GM18909 (cell line): Measurements from ENCODE around the gene WRAP73.

Experiments
- ATAC-seq: cut with Tn5 transposase; IDR thresholded peaks from one replicate; pipeline ENCODE4 v1.9.1; 2021; ENCODE audit warnings: mild to moderate bottlenecking; ENCODE audit not compliant: unreplicated experiment, poor library complexity

The WRAP73 gene

GRCh38 chr1:3603571-3604467, 46.1 kb downstream of the WRAP73 start:
- no peak for ATAC-seq

DNA sequence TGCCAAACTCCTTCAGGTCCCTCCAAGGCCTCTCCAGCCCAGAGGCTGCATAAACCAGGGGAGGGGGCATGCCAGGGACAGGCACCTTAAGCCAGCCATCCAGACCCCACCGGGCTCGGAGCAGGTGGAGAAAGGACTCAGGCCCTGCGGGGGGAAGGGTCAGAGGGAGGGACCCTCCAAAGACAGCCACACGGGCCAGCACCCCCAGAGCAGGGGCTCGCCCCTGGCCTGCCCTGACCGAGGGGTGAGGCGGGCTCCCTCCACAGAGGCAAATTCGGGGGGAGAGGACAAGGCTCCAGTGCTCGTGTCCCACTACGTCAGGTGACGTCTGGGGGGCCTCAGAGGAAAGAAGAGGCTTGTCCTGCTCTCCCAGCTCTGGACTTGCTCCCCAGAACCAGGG, 46.7 kb downstream of the WRAP73 start:
- ATAC-seq = no peak

DNA sequence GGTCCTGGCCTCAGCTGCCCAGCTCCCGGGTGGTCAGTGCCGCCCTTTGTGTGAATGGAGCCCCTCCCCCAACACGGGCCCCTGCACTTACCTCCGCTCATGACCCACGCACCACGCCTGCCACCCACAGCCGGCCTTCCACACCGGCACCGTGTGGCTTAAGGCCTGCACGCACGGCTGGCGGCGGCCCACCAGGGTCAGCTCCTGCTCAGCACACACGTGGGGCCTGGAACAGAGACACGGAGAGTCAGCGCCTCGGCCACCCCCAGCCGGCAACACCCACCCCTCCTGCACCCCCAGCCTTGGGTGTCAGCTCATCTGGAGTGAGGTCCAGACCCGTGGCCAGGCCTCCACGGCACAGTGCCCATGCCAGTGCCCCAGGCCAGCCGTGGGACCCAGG, 47.5 kb downstream of the WRAP73 start:
- ATAC-seq = no peak

DNA sequence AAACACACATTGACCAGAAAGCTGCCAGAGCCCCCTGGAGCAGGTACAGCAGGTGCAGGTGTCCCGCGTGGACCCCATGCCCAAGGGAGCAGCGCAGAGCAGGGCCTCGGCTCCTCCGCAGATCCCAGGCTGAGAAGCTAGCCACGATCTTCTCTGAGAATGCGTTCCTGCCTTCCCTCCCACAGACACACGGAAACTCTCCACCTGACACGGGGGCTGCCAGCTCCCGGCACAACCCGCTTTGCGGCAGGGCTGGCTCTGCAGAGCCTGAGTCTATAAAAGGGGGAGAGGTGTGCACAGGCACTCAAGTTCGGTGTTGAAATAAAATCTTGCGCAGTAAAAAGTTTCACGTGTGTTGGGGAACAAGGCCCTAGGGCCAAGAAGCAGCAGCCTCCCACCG, 48.2 kb downstream of the WRAP73 start:
- ATAC-seq = no peak

DNA sequence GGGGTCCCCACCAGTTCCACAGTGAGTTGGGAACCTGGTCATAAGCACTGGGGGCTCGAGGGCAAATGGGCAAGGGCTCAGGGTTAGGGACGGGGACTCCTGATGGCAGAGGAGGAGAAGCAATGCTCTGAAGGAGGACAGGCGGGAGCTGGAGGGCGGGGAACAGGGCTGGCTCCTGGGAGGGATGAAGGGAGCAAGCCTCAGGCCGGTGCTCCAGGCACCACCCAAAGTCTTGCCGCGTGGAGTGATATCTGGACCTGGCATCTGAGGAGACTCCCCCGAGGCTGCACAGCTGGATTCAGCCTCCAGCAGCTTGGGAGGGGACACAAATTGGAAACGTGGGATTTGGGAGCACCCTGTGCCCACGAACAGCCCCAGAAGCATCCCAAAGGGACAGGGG, 49.5 kb downstream of the WRAP73 start:
- no peak for ATAC-seq

DNA sequence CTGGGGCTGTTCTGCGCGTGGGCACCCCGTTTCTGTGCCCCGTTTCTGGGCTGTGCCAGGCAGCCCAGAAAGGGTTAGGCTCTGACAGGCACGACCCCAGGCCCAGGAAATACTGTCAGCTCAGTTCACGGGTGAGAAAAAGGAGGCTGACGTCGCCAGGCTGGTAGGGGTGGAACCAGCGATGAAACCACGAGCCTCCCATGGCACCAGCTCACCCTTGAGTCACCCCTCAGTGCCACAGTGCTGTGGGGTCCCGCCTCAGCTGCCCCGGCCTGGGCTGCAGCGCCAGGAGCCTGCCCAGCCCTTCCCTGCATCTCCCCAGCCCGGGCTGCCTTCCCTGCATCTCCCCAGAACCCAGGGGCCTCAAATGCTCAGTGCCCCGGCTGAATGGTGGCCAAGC, 50.1 kb downstream of the WRAP73 start:
- ATAC-seq = no peak

GRCh38 chr1:3599286-3599811, 50.6 kb downstream of the WRAP73 start:
- no peak for ATAC-seq

DNA sequence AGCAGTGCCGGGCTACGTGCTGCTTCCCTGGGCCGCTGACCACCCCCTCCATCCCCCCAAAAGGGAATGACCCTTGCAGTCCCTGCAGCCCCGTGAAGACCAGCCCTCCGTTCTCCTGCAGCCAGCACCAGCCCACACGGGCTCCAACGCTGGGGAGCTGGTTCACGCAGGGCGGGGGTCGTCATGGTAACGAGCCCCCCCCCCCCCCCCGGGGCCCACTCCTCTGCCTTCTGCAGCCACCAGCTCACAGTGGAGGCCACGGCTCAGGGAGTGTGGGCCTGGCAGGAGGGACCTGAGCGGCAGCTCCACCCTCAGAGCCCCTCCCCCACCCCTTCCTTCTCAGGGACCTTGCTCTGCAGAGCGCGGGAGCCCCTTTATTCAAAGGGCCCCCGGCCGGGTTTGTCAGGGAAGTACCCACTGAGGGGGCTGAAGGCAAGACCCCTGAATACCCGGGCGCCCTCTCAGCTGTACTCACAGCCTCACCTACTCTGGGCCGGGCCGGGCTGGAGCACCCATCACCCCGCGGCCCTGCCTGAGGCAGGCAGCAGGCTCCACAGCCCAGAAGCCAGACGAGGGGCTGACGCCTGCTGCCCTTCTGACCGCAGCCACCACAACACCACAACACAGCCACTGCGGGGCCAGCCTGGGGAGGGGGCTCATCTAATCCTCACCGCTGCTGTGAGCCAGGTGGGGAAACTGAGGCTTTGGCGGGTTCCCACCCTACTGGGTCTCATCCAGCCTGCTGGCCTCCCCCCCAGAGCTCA, 51.2 kb downstream of the WRAP73 start:
- no peak for ATAC-seq

DNA sequence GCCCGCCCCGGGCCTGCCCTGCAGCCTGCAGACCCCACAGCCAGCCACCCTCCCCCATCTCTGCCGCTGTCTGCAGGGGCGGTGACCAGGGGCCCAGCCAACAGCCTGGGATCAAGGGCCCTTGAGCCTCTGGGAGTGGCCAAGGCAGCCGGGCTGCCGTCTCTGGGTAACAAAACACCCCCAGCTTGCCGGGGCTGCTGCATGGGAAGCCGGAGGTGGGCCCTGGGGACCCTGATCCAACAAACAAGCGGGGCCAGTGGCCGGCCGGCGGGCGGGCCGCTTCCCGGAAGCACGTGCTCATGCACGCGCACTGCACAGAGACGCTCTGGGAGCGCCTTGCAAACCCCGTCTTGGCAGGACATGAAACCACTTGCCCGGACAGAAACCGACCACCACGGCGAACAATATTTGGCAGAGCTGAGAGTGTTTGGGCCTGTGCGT, 51.8 kb downstream of the WRAP73 start:
- no peak for ATAC-seq

DNA sequence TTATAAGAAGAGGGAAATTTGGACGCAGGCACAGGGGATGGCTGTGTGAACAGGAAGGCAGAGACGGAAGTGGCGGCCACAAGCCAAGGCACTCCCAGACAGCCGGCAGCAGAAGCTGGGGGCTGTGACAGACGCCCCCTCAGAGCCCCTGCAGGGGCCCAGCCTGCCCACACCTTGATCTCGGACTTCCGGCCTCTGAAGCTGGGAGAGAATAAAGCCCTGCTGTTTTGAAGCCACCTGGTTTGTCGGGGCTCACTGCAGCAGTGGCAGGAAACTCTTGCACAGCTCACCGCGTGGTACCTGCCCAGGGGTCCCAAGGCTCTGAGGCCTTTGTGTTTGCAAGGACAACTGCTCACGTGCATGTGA, 52.3 kb downstream of the WRAP73 start:
- ATAC-seq = no peak

DNA sequence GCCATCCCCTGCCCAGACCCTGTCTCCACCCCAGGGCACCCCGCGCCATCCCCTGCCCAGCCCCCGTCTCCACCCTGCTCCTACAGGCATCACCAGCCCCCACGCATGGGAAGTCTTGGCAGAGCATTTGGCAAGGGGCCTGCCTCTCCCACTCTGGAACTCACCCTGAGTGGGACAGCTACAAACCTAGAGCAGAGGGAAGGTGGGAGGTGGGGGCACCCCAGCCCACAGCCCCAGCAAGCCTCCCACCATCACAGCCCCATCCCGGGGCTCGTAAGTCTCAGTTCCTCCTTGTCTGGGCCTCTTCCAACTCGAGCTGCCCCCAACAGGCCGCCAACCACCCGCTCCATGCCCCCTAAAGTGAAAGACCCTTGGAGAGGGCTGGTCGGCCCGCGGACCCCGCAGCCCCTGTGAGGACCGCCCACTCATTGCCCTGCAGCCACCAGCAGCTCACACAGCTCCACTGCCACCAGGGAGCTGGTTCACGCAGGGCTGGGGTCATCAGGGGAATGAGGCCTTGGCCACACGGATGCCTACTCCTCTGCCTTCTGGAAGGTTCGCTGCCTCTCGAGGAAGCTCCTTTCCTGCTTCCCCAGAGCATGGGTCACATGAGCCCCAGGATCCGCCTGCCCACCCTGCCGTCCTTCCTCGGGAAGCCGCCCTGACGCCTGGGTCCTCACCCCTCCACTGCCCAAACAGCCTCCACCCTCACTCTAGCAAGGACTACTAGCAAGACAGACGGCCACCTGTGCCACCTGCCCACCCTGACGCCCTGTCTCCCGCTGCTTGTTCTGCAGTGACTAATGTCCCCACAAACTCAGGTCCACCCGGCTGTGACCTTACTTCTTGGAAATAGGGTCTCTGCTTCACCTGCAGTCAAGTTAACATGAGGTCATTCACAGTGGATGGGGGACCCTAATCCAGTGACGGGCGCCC, 53.0 kb downstream of the WRAP73 start:
- no peak for ATAC-seq

DNA sequence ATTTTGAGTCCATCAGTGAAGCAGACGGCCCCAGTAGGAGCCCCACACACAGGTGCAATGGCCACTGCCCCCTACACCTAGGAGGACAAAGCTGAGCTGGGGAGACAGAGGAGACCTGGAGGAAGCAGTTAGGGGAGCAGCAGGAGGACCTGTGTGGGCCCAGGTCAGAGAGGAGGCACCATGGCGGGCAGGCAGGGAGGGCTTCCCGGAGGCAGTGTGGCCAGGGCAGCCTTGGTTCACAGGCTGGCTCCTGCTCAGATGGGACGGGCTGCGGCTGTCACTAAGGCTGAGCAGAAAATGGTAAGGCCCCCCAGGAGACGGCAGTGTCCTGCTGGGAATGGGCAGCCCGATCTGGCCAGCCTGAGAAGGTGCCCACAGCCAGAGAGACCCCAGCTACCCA, 54.0 kb downstream of the WRAP73 start:
- ATAC-seq = no peak

- no peak for ATAC-seq
These were observed 55.1 kb downstream of the WRAP73 start for GRCh38 chr1:3594706-3595377.

- ATAC-seq = no peak
These were observed 56.2 kb downstream of the WRAP73 start for GRCh38 chr1:3593745-3594144.

GRCh38 chr1:3593334-3593733, 56.6 kb downstream of the WRAP73 start:
- ATAC-seq = no peak

DNA sequence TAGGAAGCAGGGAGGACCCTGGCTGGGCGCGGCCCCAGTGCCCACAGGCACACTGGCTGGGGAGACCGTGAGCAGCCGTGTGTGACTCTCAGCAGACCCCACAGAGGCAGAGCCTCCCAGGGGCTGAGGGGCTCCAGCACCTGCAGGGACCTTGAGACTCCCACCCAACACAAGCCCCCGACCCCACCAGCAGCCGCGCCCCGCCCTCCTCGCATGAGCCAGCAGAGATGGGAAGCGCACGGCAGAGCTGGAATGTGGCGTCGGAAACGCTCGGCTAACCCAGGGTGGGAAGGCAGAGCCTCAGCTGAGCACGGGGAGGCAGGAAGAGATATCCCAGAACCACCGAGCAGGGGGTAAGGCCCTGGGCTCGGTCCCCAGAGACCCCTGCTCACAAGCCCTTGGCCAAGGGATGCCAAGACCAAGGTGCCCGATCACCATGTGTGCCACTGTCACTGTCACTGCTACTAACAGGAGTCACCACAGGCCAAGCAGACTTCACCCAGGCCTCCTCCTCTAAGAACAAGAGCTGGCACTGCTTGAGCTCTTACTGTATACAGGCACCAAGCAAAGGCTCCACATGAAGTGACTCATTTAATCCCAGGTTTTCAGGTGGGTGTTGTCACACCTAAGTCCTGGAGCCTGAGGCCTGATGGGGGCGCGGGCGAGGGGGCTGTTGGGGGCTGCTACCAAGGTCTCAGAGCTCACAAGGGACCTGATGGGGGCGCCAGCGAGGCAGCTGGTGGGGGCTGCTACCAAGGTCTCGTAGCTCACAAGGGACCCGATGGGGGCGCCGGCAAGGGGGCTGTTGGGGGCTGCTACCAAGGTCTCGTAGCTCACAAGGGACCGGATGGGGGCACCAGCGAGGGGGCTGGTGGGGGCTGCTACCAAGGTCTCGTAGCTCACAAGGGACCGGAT, 58.7 kb downstream of the WRAP73 start:
- ATAC-seq = no peak

DNA sequence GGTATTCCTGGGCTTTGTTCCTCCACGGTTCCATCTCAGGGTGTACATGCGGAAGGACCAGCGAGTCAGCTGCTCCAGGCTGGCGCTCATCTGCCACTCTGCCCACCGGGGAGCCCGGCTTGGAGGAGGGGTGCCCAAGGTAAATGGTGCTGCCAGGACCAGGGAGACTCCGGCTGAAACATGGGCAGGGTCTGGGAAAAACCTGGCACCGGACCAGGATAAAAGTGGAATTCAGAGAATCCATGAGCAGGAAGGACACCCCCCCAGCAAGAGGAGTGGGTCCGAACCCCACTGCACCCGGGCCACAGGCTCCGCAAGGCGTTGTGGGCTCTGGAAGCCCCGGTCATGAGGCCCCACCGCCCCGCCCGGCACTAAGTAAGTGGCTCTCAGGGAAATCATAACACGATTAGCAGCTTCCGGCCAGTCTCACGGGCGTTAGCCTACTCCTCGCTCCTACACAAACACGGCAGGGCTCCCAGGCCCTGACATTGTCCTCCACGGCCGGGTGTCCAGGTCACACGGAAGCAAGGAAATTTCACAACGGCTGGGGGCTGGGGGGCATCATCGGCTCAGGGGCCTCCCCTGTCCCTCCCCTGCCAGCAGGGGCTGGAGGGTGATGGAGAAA, 59.7 kb downstream of the WRAP73 start:
- ATAC-seq = no peak

DNA sequence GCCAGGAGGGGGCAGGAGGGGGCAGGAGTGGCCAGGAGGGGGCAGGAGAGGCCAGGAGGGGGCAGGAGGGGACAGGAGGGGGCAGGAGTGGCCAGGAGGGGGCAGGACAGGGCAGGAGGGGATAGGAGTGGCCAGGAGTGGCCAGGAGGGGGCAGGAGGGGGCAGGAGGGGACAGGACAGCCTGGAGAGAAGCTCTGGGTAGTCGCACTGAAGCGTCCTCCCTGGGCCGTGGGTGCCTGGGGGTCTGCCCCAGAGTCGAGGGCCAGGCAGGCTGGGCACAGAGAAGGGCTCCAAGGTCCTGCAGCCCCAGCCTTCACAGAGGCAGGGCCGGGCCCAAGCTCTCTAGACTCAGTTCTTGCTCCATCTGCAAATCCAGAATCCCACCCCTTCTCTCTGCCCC, 61.5 kb downstream of the WRAP73 start:
- no peak for ATAC-seq
